Measurements from ENCODE around the gene ATP8B1.
A peak's percentile ranks its signal among the peaks of the same experiment; 100 is the strongest.

- TF ChIP-seq POLR2A (IDR thresholded peaks at IDR 0.05) (peak; percentile 83 to 94), CTCF (IDR thresholded peaks at IDR 0.05) (peak in 3 of 6 experiments; percentile 29 to 37 (median 34))
Observed at GRCh38 chr18:57803103-57803969, at the start of gene ATP8B1.
